SK-N-SH treated with all-trans-retinoic acid at 6 μM for 48 hours (cell line): Measurements from ENCODE around the gene ARF4.
A peak's percentile ranks its signal among the peaks of the same experiment; 100 is the strongest.

Experiments used
- ATAC-seq: fragments of 200-7000 bp; cut with Tn5 transposase; 3 replicates; pipeline ENCODE4 v1.9.1; 2020; ENCODE audit warnings: mild to moderate bottlenecking, moderate library complexity
- BACH2 ChIP-seq: fragments of 250-450 bp; sonication (Bioruptor Pico); IDR thresholded peaks from 2 replicates; pipeline ENCODE4 v1.9.0; 2021; ENCODE audit warnings: mild to moderate bottlenecking, borderline replicate concordance
- CREB5 ChIP-seq: fragments of 250-450 bp; sonication (Bioruptor Pico); IDR thresholded peaks from 2 replicates; pipeline ENCODE4 v1.5.1; 2020; ENCODE audit warnings: low read depth, mild to moderate bottlenecking, moderate library complexity
- CSDC2 ChIP-seq: fragments of 250-450 bp; sonication (Bioruptor Pico); IDR thresholded peaks from 2 replicates; pipeline ENCODE4 v1.5.0; 2020; ENCODE audit warnings: mild to moderate bottlenecking, moderate library complexity
- CSRNP3 ChIP-seq: fragments of 250-450 bp; sonication (Bioruptor Pico); IDR thresholded peaks from 2 replicates; pipeline ENCODE4 v1.5.1; 2021; ENCODE audit warnings: mild to moderate bottlenecking, moderate library complexity
- ESRRG ChIP-seq: fragments of 250-450 bp; sonication (Bioruptor Pico); IDR thresholded peaks from 2 replicates; pipeline ENCODE4 v1.6.1; 2021; ENCODE audit warnings: mild to moderate bottlenecking
- GLIS3 ChIP-seq: fragments of 250-450 bp; sonication (Bioruptor Pico); IDR thresholded peaks from 2 replicates; pipeline ENCODE4 v1.5.0; 2020; ENCODE audit warnings: mild to moderate bottlenecking, moderate library complexity
- ISL1 ChIP-seq: fragments of 250-450 bp; sonication (Bioruptor Pico); IDR thresholded peaks from 2 replicates; pipeline ENCODE4 v2.1.2; 2022; ENCODE audit warnings: mild to moderate bottlenecking, moderate library complexity
- OSR1 ChIP-seq: fragments of 250-450 bp; sonication (Bioruptor Pico); IDR thresholded peaks from 2 replicates; pipeline ENCODE4 v1.8.0; 2022; ENCODE audit warnings: moderate library complexity, mild to moderate bottlenecking, inconsistent platforms
- PATZ1 ChIP-seq: fragments of 250-450 bp; sonication (Bioruptor Pico); IDR thresholded peaks from 2 replicates; pipeline ENCODE4 v1.8.0; 2020; ENCODE audit warnings: mild to moderate bottlenecking, moderate library complexity, borderline replicate concordance
- POU6F1 ChIP-seq: fragments of 250-450 bp; sonication (Bioruptor Pico); IDR thresholded peaks from 2 replicates; pipeline ENCODE4 v1.8.0; 2021; ENCODE audit warnings: low read depth, mild to moderate bottlenecking, moderate library complexity, borderline replicate concordance
- PPARA ChIP-seq: fragments of 250-450 bp; sonication (Bioruptor Pico); IDR thresholded peaks from 2 replicates; pipeline ENCODE4 v1.5.0; 2020; ENCODE audit warnings: mild to moderate bottlenecking, borderline replicate concordance
- RARB ChIP-seq: fragments of 250-450 bp; sonication (Bioruptor Pico); IDR thresholded peaks from 2 replicates; pipeline ENCODE4 v1.8.0; 2021; ENCODE audit warnings: mild to moderate bottlenecking, moderate library complexity
- SNAI2 ChIP-seq: fragments of 250-450 bp; sonication (Bioruptor Pico); IDR thresholded peaks from 2 replicates; pipeline ENCODE4 v1.5.0; 2020; ENCODE audit warnings: mild to moderate bottlenecking, moderate library complexity
- TCF4 ChIP-seq: fragments of 250-450 bp; sonication (Bioruptor Pico); IDR thresholded peaks from 2 replicates; pipeline ENCODE4 v1.8.0; 2021; ENCODE audit warnings: mild to moderate bottlenecking, moderate library complexity, borderline replicate concordance
- TOX ChIP-seq: fragments of 250-450 bp; sonication (Bioruptor Pico); IDR thresholded peaks from 2 replicates; pipeline ENCODE4 v1.8.0; 2021; ENCODE audit warnings: mild to moderate bottlenecking, moderate library complexity, borderline replicate concordance
- TSHZ2 ChIP-seq: fragments of 250-450 bp; sonication (Bioruptor Pico); IDR thresholded peaks from 2 replicates; pipeline ENCODE4 v1.5.0; 2020; ENCODE audit warnings: mild to moderate bottlenecking, moderate library complexity
- ZC3H10 ChIP-seq: fragments of 250-450 bp; sonication (Bioruptor Pico); IDR thresholded peaks from 2 replicates; pipeline ENCODE4 v1.5.1; 2021; ENCODE audit warnings: mild to moderate bottlenecking, moderate library complexity
- ZFP3 ChIP-seq: fragments of 250-450 bp; sonication (Bioruptor Pico); IDR thresholded peaks from 2 replicates; pipeline ENCODE4 v1.5.0; 2020; ENCODE audit warnings: mild to moderate bottlenecking, moderate library complexity
- ZFP30 ChIP-seq: fragments of 450-650 bp; formaldehyde crosslinking; IDR thresholded peaks from 2 replicates; pipeline ENCODE4 v1.5.0; 2022; ENCODE audit warnings: mild to moderate bottlenecking, moderate library complexity
- ZNF565 ChIP-seq: fragments of 450-650 bp; formaldehyde crosslinking; conservative IDR thresholded peaks from 2 replicates; pipeline ENCODE4 v1.5.0; 2020; ENCODE audit warnings: low read depth, mild to moderate bottlenecking, moderate library complexity
- ZNF70 ChIP-seq: fragments of 450-650 bp; formaldehyde crosslinking; IDR thresholded peaks from 2 replicates; pipeline ENCODE4 v1.5.0; 2020; ENCODE audit warnings: mild to moderate bottlenecking, moderate library complexity
- ZNF8 ChIP-seq: fragments of 450-650 bp; formaldehyde crosslinking; IDR thresholded peaks from 2 replicates; pipeline ENCODE4 v1.5.0; 2020; ENCODE audit warnings: mild to moderate bottlenecking, moderate library complexity

Gene ARF4

GRCh38 chr3:57559526-57559925 lies 37.6 kb downstream of the ARF4 start (continued):
- no peak for TF ChIP-seq ESRRG (CRISPR knock-in tag)

- TF ChIP-seq PPARA (CRISPR knock-in tag) (no peak), ZNF70 (no peak), ZFP30 (CRISPR knock-in tag) (no peak), PATZ1 (CRISPR knock-in tag) (no peak), TCF4 (CRISPR knock-in tag) (no peak), TOX (no peak), ZNF8 (CRISPR knock-in tag) (no peak), OSR1 (CRISPR knock-in tag) (no peak), POU6F1 (no peak), GLIS3 (CRISPR knock-in tag) (no peak), ISL1 (CRISPR knock-in tag) (no peak), ZFP3 (CRISPR knock-in tag) (no peak), RARB (CRISPR knock-in tag) (no peak), ZC3H10 (no peak)
- TF ChIP-seq, all 23 proteins: peak for 0
- ATAC-seq = peak; percentile 51
Measured at GRCh38 chr3:57557085-57557537, 40.0 kb downstream of the ARF4 start.

GRCh38 chr3:57556459-57557084 lies 40.6 kb downstream of the ARF4 start:
- peak; percentile 62 for ATAC-seq
- TF ChIP-seq ESRRG (CRISPR knock-in tag) (no peak), SNAI2 (CRISPR knock-in tag) (no peak), ZNF565 (CRISPR knock-in tag) (no peak), PPARA (CRISPR knock-in tag) (no peak), BACH2 (CRISPR knock-in tag) (no peak), CREB5 (CRISPR knock-in tag) (no peak), RARB (CRISPR knock-in tag) (no peak)

GRCh38 chr3:57555738-57556458 lies 41.2 kb downstream of the ARF4 start, which contains the start of gene PDE12:
Gene PDE12 (plus strand): TSS chr3:57556274. CDS start chr3:57556380, 106 bp downstream.
- ATAC-seq = peak; percentile 91
- TF ChIP-seq SNAI2 (CRISPR knock-in tag) (peak; percentile 91; the same call in 1 of the 2 replicates), CSRNP3 (CRISPR knock-in tag) (peak; percentile 64; the same call in 1 of the 2 replicates), TCF4 (CRISPR knock-in tag) (peak; percentile 28; the same call in 1 of the 2 replicates), TOX (no peak), ZNF70 (no peak), BACH2 (CRISPR knock-in tag) (peak; percentile 49; the same call in 1 of the 2 replicates), ZFP3 (CRISPR knock-in tag) (peak; percentile 25; the same call in 1 of the 2 replicates), CSDC2 (CRISPR knock-in tag) (0 out of 2 replicates have a peak, but pooled peaks have one; percentile 63), TSHZ2 (CRISPR knock-in tag) (no peak), RARB (CRISPR knock-in tag) (0 out of 2 replicates have a peak, but pooled peaks have one; percentile 8), OSR1 (CRISPR knock-in tag) (no peak)
- TF ChIP-seq, all 23 proteins: peak for 7
